Vagina (tissue), 2 donors: ENCODE results near the gene SHISA6.

ENCODE experiments used
- POLR2A ChIP-seq, 2 donors: fragments of 450-650 bp; IDR thresholded peaks; one replicate each; pipeline ENCODE4 v1.6.1; 2017; ENCODE audit warnings: antibody characterized with exemption in 2 of 2, mild to moderate bottlenecking in 2 of 2, moderate library complexity in 2 of 2
- POLR2AphosphoS5 ChIP-seq, 2 donors: sonication (generic); formaldehyde crosslinking; IDR thresholded peaks; one replicate each; pipeline ENCODE4 v1.9.0; 2017; ENCODE audit warnings: antibody characterized with exemption in 2 of 2, mild to moderate bottlenecking in 2 of 2, low read depth in 1 of 2; ENCODE audit not compliant: insufficient read depth in 1 of 2

DNA sequence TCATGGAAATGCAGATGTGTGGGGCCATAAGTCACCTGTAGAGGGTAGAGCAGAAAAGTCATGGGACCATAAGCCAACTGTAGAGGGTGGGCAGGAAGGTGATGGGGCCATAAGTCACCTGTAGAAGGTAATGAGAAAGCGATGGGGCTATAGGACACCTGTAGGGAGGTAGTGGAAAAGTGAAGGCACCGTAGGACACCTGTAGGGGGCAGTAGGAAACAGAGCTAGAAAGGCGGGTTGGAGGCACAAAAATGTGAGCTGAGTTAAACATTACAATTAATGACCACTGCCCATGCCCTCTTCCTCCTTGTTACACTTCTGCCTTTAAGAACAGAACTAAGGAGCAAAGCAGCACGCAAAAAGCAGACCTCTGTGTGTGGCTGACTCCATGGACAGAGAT, 150.1 kb downstream of the SHISA6 start:
- TF ChIP-seq POLR2A (IDR thresholded peaks at IDR 0.05) (no peak), POLR2AphosphoS5 (IDR thresholded peaks at IDR 0.05; ENCODE audit: insufficient read depth in 1 of 2, low read depth in 1 of 2) (no peak)
